Stimulated activated CD4-positive, alpha-beta T cell treated with anti-CD3 and anti-CD28 coated beads, Interleukin-2, amount 100 ng/mL, for 4 hours (primary cell): ENCODE data around the gene APOA4.

Source experiments
- DNase-seq: peaks from one replicate; pipeline ENCODE4 v3.0.0-alpha.2; 2020; ENCODE audit warnings: low read depth

The APOA4 gene

DNA sequence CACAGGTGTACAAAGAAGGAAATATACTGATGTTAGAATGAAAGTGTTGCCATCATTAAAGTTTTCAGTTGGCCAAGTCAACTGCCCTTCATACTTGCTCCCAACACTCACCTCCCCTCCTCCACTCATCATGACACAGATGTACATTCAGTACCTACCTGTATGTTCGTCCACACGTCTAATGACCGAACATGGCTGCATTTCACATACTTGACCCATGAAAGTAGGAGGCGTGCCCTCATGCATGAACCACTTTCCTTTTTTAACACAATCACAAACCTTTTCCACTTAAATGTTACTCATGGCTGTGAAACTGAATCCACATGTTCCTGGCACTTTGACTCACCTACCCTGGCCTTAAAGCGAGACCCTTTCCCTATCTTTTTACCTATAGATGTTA lies 47.1 kb downstream of the APOA4 start:
- DNase-seq: no peak

DNA sequence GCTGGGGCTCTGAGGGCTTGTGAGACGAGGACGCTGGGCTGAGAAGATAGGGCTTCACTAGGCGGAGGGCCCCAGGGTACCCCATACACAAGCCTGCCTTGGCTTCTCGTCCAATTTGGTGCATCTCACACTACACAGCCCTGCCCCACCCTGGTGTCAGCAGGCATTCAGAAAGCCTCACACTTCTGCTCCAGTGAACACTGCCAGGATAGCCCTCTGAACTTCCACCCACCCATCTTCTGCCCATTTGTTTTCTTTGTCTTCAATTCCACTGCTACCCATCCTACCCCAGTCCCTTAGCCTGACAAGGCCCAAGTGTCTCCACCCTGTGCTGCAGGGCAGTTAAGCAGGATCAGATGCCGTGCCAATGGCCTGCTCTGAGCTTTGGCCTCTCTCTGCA lies 48.4 kb downstream of the APOA4 start:
- DNase-seq: no peak

DNA sequence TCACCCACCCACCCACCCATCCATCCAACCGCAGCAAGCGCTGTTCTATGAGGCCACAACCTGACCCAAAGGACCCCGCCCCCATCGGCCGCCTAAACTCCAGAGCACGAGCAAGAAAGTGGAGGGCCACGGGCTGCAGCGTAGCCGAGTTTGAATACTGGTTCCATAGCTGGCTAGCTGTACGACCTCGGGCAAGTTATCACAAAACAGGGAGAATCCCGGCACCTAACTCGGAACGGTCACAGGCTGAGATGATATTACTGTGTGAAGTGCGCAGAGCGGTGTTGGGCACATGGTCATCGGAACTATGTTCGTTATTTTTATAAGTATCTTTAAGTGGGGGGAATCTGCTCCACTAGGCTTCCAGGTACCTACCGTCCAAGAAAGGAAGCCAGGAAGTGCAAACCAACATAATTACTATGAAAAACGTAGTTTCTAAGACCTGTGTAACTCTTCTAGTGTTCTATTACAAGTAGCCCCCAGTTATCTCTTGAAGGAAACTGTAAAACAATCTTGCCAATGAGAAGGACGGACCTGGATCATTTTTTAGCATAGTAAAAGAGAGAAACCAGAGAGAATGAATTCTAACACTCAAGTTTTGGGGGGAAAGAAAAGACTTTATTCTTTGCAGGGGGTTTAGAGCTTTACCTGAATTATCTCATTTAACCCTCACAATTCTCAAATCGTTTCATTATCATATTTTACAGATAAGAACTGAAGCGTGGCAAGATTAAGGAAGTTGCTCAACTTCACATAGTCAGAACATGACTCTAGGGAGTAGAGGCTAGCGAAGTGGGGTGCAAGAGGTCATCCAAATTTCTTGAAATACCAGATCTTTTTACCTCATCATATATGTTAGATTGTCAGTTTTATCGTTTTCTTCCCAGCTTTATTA lies 49.7 kb downstream of the APOA4 start:
- no peak for DNase-seq

- DNase-seq: peak; percentile 85
These were observed 50.5 kb downstream of the APOA4 start, which contains the start of gene BUD13 for GRCh38 chr11:116772443-116773202. BUD13 (minus strand) TSS chr11:116772987; CDS start chr11:116772964, 23 bp downstream.

DNA sequence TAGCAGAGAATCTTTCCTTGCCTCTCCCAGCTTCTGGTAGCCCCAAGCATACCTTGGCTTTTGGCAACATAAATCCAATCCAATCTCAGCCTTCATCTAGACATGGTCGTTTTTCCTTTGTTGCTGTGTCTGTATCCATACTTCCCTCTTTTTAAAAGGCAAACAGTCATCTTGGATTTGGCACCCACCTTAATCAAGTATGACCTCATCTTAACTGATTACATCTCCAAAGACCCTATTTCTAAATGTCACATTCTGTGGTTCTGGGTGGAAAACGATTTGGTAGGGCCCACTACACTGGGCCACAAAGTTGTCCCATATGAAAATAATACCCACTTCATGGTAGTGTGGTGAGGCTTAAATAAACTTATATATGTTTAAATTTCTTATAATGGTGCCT lies 51.2 kb downstream of the APOA4 start:
- no peak for DNase-seq
